GM19463 (cell line): ENCODE data around the gene LIPC.

Source experiments
- ATAC-seq: cut with Tn5 transposase; IDR thresholded peaks from one replicate; pipeline ENCODE4 v1.9.1; 2021; ENCODE audit warnings: mild to moderate bottlenecking, moderate library complexity; ENCODE audit not compliant: unreplicated experiment

The LIPC gene

GRCh38 chr15:58549013-58549784 lies 117.4 kb downstream of the LIPC start:
- ATAC-seq, result no peak

GRCh38 chr15:58549785-58550074 lies 117.9 kb downstream of the LIPC start:
- no peak for ATAC-seq

- ATAC-seq, result peak; percentile 53
These were observed 119.4 kb downstream of the LIPC start for GRCh38 chr15:58551084-58551763.

- ATAC-seq, result no peak
These were observed 120.1 kb downstream of the LIPC start for GRCh38 chr15:58551764-58552504.

- ATAC-seq, result no peak
These were observed 120.9 kb downstream of the LIPC start for GRCh38 chr15:58552505-58553364.

- no peak for ATAC-seq
These were observed 121.7 kb downstream of the LIPC start for GRCh38 chr15:58553365-58553918.

GRCh38 chr15:58554758-58555157 lies 123.0 kb downstream of the LIPC start:
- no peak for ATAC-seq

GRCh38 chr15:58555162-58556027 lies 123.6 kb downstream of the LIPC start:
- ATAC-seq, result no peak

- no peak for ATAC-seq
These were observed 124.2 kb downstream of the LIPC start for GRCh38 chr15:58556028-58556361.

GRCh38 chr15:58556541-58556940 lies 124.8 kb downstream of the LIPC start:
- no peak for ATAC-seq

- ATAC-seq, result no peak
These were observed 127.0 kb downstream of the LIPC start for GRCh38 chr15:58558777-58559176.

- no peak for ATAC-seq
These were observed 128.3 kb downstream of the LIPC start for GRCh38 chr15:58559904-58560588.

GRCh38 chr15:58561321-58561720 lies 129.5 kb downstream of the LIPC start:
- ATAC-seq, result no peak

GRCh38 chr15:58562135-58562534 lies 130.3 kb downstream of the LIPC start:
- ATAC-seq, result no peak

GRCh38 chr15:58564981-58565380 lies 133.2 kb downstream of the LIPC start:
- no peak for ATAC-seq

GRCh38 chr15:58565619-58566018 lies 133.8 kb downstream of the LIPC start:
- ATAC-seq, result no peak

GRCh38 chr15:58566029-58566428 lies 134.2 kb downstream of the LIPC start:
- ATAC-seq, result no peak

GRCh38 chr15:58568157-58568571 lies 136.4 kb downstream of the LIPC start:
- ATAC-seq, result no peak

GRCh38 chr15:58569455-58569854 lies 137.7 kb downstream of the LIPC start:
- ATAC-seq, result no peak
